ENCODE measurements around the gene TCTN3. TPM values are rescaled to one million over a fixed set of nuclear protein-coding genes. Genes with fewer than 3 reads are reported as not detected.
"Not testable (repeated sequence)": the region's sequence is repeated elsewhere in the genome, so short reads cannot be mapped to it uniquely, and the experiment has no call there.

TCTN3 gene
- total RNA-seq, 2 donors from 2014 or later, result 12.2 to 22.2 TPM

GRCh38 chr10:95697429-95697828, 3.7 kb upstream of the TCTN3 start:
- no peak for ATAC-seq
- DNase-seq (ENCODE audit: low spot score in 2 of 2), result no peak
- peaks cover 12 to 13% of the 10 kb centered on the region in 2 donors for H3K36me3 Mint-ChIP-seq
- no peak overlapping the region for H3K27ac Mint-ChIP-seq
- H3K9me3 Mint-ChIP-seq, result no peaks in the 10 kb centered on the region

GRCh38 chr10:95694665-95695064, 938 bp upstream of the TCTN3 start:
- DNase-seq (ENCODE audit: low spot score in 2 of 2) (no peak), ATAC-seq (no peak)
- H3K27ac Mint-ChIP-seq, result peak overlapping the region; percentile 50 to 93
- peaks cover 18 to 20% of the 10 kb centered on the region in 2 donors for H3K36me3 Mint-ChIP-seq
- H3K9me3 Mint-ChIP-seq, result no peaks in the 10 kb centered on the region

GRCh38 chr10:95693071-95693667, 558 bp downstream of the TCTN3 start:
- H3K36me3 Mint-ChIP-seq, result peaks cover 18 to 20% of the 10 kb centered on the region in 2 donors
- peak overlapping the region; percentile 93 to 99 for H3K27ac Mint-ChIP-seq
- DNase-seq (ENCODE audit: low spot score in 2 of 2) (peak in 1 of 2 donors; percentile 10), ATAC-seq (no peak)
- no peaks in the 10 kb centered on the region for H3K9me3 Mint-ChIP-seq

- no peak for DNase-seq (ENCODE audit: low spot score in 2 of 2)
- no peaks in the 10 kb centered on the region for H3K9me3 Mint-ChIP-seq
- peaks cover 18 to 27% of the 10 kb centered on the region in 2 donors for H3K36me3 Mint-ChIP-seq
- no peak for ATAC-seq
- peak overlapping the region in 1 of 2 donors; percentile 55 for H3K27ac Mint-ChIP-seq
Observed at GRCh38 chr10:95691281-95691680, 2.4 kb downstream of the TCTN3 start.

GRCh38 chr10:95688648-95689047, 5.1 kb downstream of the TCTN3 start:
- Mint-ChIP-seq H3K36me3 (peaks cover 18 to 28% of the 10 kb centered on the region in 2 donors), H3K27ac (no peak overlapping the region), H3K9me3 (no peaks in the 10 kb centered on the region)
- ATAC-seq (no peak), DNase-seq (ENCODE audit: low spot score in 2 of 2) (no peak)

- ATAC-seq, result no peak
- H3K9me3 Mint-ChIP-seq, result no peaks in the 10 kb centered on the region
- peaks cover 4 to 13% of the 10 kb centered on the region in 2 donors for H3K36me3 Mint-ChIP-seq
- no peak overlapping the region for H3K27ac Mint-ChIP-seq
- no peak for DNase-seq (ENCODE audit: low spot score in 2 of 2)
Observed at GRCh38 chr10:95683966-95684365, 9.8 kb downstream of the TCTN3 start.

- Mint-ChIP-seq H3K36me3 (no peaks in the 10 kb centered on the region), H3K27ac (no peak overlapping the region), H3K9me3 (no peaks in the 10 kb centered on the region)
- ATAC-seq (no peak), DNase-seq (ENCODE audit: low spot score in 2 of 2) (no peak)
Observed at GRCh38 chr10:95675403-95676116, 18.2 kb downstream of the TCTN3 start.

- DNase-seq (ENCODE audit: low spot score in 2 of 2) (no peak), ATAC-seq (no peak)
- Mint-ChIP-seq H3K9me3 (no peaks in the 10 kb centered on the region), H3K27ac (no peak overlapping the region), H3K36me3 (no peaks in the 10 kb centered on the region)
Observed at GRCh38 chr10:95674643-95675042, 19.1 kb downstream of the TCTN3 start.

- H3K27ac Mint-ChIP-seq; ATAC-seq; DNase-seq (ENCODE audit: low spot score in 2 of 2); H3K36me3 Mint-ChIP-seq; H3K9me3 Mint-ChIP-seq: not testable (repeated sequence)
Observed at GRCh38 chr10:95672641-95673040, 21.1 kb downstream of the TCTN3 start.

- DNase-seq (ENCODE audit: low spot score in 2 of 2), result no peak
- no peak for ATAC-seq
- Mint-ChIP-seq H3K9me3 (no peaks in the 10 kb centered on the region), H3K27ac (no peak overlapping the region), H3K36me3 (no peaks in the 10 kb centered on the region)
Observed at GRCh38 chr10:95664543-95664942, 29.2 kb downstream of the TCTN3 start.

GRCh38 chr10:95663496-95663895, 30.2 kb downstream of the TCTN3 start:
- H3K27ac Mint-ChIP-seq, result no peak overlapping the region
- peaks cover 0 to 1% of the 10 kb centered on the region in 2 donors for H3K36me3 Mint-ChIP-seq
- peaks cover under 1 to 2% of the 10 kb centered on the region in 2 donors for H3K9me3 Mint-ChIP-seq
- ATAC-seq (no peak), DNase-seq (ENCODE audit: low spot score in 2 of 2) (no peak)

GRCh38 chr10:95661818-95662217, 31.9 kb downstream of the TCTN3 start:
- H3K9me3 Mint-ChIP-seq, result peaks cover 4 to 10% of the 10 kb centered on the region in 2 donors

GRCh38 chr10:95660283-95660682, 33.4 kb downstream of the TCTN3 start:
- ATAC-seq (no peak), DNase-seq (ENCODE audit: low spot score in 2 of 2) (no peak)
- H3K36me3 Mint-ChIP-seq, result peaks cover 11 to 20% of the 10 kb centered on the region in 2 donors
- no peak overlapping the region for H3K27ac Mint-ChIP-seq
- H3K9me3 Mint-ChIP-seq, result peaks cover 4 to 10% of the 10 kb centered on the region in 2 donors

More at GRCh38 chr10:95661818-95662217, 31.9 kb downstream of the TCTN3 start:
- H3K36me3 Mint-ChIP-seq, result peaks cover under 1 to 7% of the 10 kb centered on the region in 2 donors
- ATAC-seq (no peak), DNase-seq (ENCODE audit: low spot score in 2 of 2) (no peak)
- H3K27ac Mint-ChIP-seq, result no peak overlapping the region

GRCh38 chr10:95657250-95657649, 36.5 kb downstream of the TCTN3 start:
- Mint-ChIP-seq H3K27ac (peak overlapping the region; percentile 92 to 95), H3K36me3 (peaks cover 24 to 38% of the 10 kb centered on the region in 2 donors), H3K9me3 (peaks cover 8 to 19% of the 10 kb centered on the region in 2 donors)
- no peak for ATAC-seq
- no peak for DNase-seq (ENCODE audit: low spot score in 2 of 2)

- DNase-seq (ENCODE audit: low spot score in 2 of 2), result peak; percentile 88 to 93
- peak; percentile 84 to 90 for ATAC-seq
- H3K27ac Mint-ChIP-seq, result peak within 1 kb of the TSS; percentile 92 to 95
- H3K9me3 Mint-ChIP-seq, result peaks cover 8 to 24% of the 10 kb centered on the region in 2 donors
- H3K36me3 Mint-ChIP-seq, result peaks cover 29 to 46% of the 10 kb centered on the region in 2 donors
Observed at GRCh38 chr10:95656291-95657164, 37.2 kb downstream of the TCTN3 start, which contains the start of gene ALDH18A1. TSS of gene ALDH18A1 (minus strand) at chr10:95656711. CDS start at chr10:95653377, 3,334 bp downstream.

- H3K36me3 Mint-ChIP-seq, result peaks cover 36 to 54% of the 10 kb centered on the region in 2 donors
- H3K27ac Mint-ChIP-seq, result peak overlapping the region; percentile 92 to 93
- peaks cover 8 to 29% of the 10 kb centered on the region in 2 donors for H3K9me3 Mint-ChIP-seq
- DNase-seq (ENCODE audit: low spot score in 2 of 2), result peak; percentile 15 to 59
- peak; percentile 30 to 35 for ATAC-seq
Observed at GRCh38 chr10:95655571-95656290, 38.0 kb downstream of the TCTN3 start.

All from activated naive CD4-positive, alpha-beta T cell treated with anti-CD3 and anti-CD28 coated beads, Interleukin-2, amount 50 U/mL, for 72 hours (primary cell).